ENCODE data around the gene TEN1. TPM values are rescaled to one million over a fixed set of nuclear protein-coding genes. Genes with fewer than 3 reads are reported as not detected.

The TEN1 gene
- total and polyA plus RNA-seq, 9 of the 15 experiments (the other 6 are each of a cell fraction or from before 2014, with no cell fraction given): 1.3 to 25.7 (median 10.1) TPM

DNA sequence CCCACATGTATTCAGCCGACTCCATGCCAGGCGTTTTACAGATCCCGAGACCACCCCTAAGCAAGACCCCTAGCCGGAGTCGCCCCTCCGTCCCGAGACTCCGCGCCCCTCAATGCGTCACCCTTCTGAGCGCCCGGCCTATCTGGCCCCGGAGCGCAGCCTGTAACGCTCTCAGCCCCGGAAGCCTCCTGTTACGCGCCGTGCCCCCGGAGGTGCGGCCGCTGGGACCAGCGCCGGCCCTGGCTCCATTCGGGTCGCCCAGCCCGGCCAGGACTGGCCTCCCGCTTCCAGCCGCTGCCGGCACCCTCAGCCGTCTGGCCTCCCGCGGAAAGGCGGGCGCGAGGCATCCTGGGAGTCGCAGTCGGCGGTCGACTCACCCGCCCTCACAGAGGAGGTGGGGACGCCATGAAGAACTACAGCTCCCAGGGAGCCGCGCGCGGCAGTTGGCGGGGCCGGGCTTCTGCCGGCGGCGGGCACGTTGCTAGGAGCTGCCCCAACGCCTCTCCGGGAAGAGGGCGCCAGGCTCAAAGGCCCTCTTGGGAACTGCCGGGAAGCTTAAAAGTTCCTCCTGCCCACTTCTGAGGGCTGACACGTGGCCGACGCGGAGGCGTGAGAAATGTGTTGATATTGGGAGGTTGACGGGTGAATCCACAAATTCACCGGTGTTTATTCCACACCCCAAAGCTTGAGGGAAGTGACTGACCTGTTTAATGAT lies 38.2 kb upstream of the TEN1 start, which contains the start of gene FBF1 (continued):
- no peak for TF ChIP-seq SRSF9 (IDR thresholded peaks at IDR 0.05; ENCODE audit: borderline replicate concordance, low read depth, low read length)
- TF ChIP-seq KLF13 (tag; IDR thresholded peaks at IDR 0.05; ENCODE audit: borderline replicate concordance, low read depth): no peak
- TF ChIP-seq ZNF707 (CRISPR knock-in tag; conservative IDR thresholded peaks at IDR 0.05): no peak
- TF ChIP-seq PHF8 (IDR thresholded peaks at IDR 0.05; ENCODE audit: borderline replicate concordance, low read length): peak; percentile 99
- TF ChIP-seq ETV5 (CRISPR knock-in tag; IDR thresholded peaks at IDR 0.05; ENCODE audit: low read depth): peak; percentile 88
- TF ChIP-seq, protein P1, sequence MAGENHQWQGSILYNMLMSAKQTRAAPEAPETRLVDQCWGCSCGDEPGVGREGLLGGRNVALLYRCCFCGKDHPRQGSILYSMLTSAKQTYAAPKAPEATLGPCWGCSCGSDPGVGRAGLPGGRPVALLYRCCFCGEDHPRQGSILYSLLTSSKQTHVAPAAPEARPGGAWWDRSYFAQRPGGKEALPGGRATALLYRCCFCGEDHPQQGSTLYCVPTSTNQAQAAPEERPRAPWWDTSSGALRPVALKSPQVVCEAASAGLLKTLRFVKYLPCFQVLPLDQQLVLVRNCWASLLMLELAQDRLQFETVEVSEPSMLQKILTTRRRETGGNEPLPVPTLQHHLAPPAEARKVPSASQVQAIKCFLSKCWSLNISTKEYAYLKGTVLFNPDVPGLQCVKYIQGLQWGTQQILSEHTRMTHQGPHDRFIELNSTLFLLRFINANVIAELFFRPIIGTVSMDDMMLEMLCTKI (IDR thresholded peaks at IDR 0.05; ENCODE audit: partially characterized antibody): no peak
- TF ChIP-seq CSDE1 (IDR thresholded peaks at IDR 0.05): no peak; a peak in 1 of 4 replicates
- TF ChIP-seq TRIM28 (IDR thresholded peaks at IDR 0.05): no peak
- TF ChIP-seq, protein P2, sequence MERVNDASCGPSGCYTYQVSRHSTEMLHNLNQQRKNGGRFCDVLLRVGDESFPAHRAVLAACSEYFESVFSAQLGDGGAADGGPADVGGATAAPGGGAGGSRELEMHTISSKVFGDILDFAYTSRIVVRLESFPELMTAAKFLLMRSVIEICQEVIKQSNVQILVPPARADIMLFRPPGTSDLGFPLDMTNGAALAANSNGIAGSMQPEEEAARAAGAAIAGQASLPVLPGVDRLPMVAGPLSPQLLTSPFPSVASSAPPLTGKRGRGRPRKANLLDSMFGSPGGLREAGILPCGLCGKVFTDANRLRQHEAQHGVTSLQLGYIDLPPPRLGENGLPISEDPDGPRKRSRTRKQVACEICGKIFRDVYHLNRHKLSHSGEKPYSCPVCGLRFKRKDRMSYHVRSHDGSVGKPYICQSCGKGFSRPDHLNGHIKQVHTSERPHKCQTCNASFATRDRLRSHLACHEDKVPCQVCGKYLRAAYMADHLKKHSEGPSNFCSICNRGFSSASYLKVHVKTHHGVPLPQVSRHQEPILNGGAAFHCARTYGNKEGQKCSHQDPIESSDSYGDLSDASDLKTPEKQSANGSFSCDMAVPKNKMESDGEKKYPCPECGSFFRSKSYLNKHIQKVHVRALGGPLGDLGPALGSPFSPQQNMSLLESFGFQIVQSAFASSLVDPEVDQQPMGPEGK (CRISPR knock-in tag; IDR thresholded peaks at IDR 0.05; ENCODE audit: borderline replicate concordance): no peak
- peak; percentile 59 for TF ChIP-seq BHLHE40 (IDR thresholded peaks at IDR 0.05; ENCODE audit: low read length)
- no peak for TF ChIP-seq SNRNP70 (optimal IDR thresholded peaks at IDR 0.05; ENCODE audit: low read depth, low read length)
- no peak for TF ChIP-seq TAF7 (tag; IDR thresholded peaks at IDR 0.05)
- TF ChIP-seq RBM34 (IDR thresholded peaks at IDR 0.05; ENCODE audit: borderline replicate concordance, insufficient read depth, low read length): 0 out of 2 replicates have a peak, but pooled peaks have one; percentile 48
- TF ChIP-seq TCF7 (IDR thresholded peaks at IDR 0.05; ENCODE audit: borderline replicate concordance): no peak
- TF ChIP-seq, protein P3, sequence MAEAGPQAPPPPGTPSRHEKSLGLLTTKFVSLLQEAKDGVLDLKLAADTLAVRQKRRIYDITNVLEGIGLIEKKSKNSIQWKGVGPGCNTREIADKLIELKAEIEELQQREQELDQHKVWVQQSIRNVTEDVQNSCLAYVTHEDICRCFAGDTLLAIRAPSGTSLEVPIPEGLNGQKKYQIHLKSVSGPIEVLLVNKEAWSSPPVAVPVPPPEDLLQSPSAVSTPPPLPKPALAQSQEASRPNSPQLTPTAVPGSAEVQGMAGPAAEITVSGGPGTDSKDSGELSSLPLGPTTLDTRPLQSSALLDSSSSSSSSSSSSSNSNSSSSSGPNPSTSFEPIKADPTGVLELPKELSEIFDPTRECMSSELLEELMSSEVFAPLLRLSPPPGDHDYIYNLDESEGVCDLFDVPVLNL (CRISPR knock-in tag; IDR thresholded peaks at IDR 0.05; ENCODE audit: low read depth): no peak
- no peak for TF ChIP-seq CHD1 (IDR thresholded peaks at IDR 0.05; ENCODE audit: low read length)
- TF ChIP-seq, protein P4, sequence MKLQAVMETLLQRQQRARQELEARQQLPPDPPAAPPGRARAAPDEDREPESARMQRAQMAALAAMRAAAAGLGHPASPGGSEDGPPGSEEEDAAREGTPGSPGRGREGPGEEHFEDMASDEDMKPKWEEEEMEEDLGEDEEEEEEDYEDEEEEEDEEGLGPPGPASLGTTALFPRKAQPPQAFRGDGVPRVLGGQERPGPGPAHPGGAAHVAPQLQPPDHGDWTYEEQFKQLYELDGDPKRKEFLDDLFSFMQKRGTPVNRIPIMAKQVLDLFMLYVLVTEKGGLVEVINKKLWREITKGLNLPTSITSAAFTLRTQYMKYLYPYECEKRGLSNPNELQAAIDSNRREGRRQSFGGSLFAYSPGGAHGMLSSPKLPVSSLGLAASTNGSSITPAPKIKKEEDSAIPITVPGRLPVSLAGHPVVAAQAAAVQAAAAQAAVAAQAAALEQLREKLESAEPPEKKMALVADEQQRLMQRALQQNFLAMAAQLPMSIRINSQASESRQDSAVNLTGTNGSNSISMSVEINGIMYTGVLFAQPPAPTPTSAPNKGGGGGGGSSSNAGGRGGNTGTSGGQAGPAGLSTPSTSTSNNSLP (IDR thresholded peaks at IDR 0.05; ENCODE audit: borderline replicate concordance, low read depth, low read length): no peak; the same call in 1 of the 2 replicates
- TF ChIP-seq, protein P5, sequence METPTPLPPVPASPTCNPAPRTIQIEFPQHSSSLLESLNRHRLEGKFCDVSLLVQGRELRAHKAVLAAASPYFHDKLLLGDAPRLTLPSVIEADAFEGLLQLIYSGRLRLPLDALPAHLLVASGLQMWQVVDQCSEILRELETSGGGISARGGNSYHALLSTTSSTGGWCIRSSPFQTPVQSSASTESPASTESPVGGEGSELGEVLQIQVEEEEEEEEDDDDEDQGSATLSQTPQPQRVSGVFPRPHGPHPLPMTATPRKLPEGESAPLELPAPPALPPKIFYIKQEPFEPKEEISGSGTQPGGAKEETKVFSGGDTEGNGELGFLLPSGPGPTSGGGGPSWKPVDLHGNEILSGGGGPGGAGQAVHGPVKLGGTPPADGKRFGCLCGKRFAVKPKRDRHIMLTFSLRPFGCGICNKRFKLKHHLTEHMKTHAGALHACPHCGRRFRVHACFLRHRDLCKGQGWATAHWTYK (CRISPR knock-in tag; IDR thresholded peaks at IDR 0.05): 0 out of 2 replicates have a peak, but pooled peaks have one; percentile 75
- TF ChIP-seq MTF1 (CRISPR knock-in tag; IDR thresholded peaks at IDR 0.05; ENCODE audit: borderline replicate concordance): no peak
